Effector memory CD8-positive, alpha-beta T cell (primary cell): ENCODE measurements around the gene PHYHIPL.

Experiments
- ATAC-seq: fragments of 150-1000 bp; cut with Tn5 transposase; replicated peaks from 2 replicates; pipeline ENCODE4 v1.10.0; 2021; ENCODE audit warnings: mild to moderate bottlenecking, moderate library complexity
- DNase-seq, 3 experiments: peaks; one replicate each; pipeline ENCODE4 v3.0.0; 2021
- H3K27ac Mint-ChIP-seq, 2 donors: one replicate each; pipeline ENCODE4 v1.8.0; 2022; ENCODE audit warnings: mild to moderate bottlenecking in 2 of 2, mixed read lengths in 2 of 2, moderate library complexity in 2 of 2
- H3K27me3 Mint-ChIP-seq, 2 donors: one replicate each; pipeline ENCODE4 v1.8.0; 2022; ENCODE audit warnings: mixed read lengths in 2 of 2
- H3K36me3 Mint-ChIP-seq: one replicate; pipeline ENCODE4 v1.8.0; 2022; ENCODE audit warnings: mild to moderate bottlenecking, moderate library complexity, mixed read lengths; ENCODE audit not compliant: insufficient read depth
- H3K4me1 Mint-ChIP-seq, 2 donors: one replicate each; pipeline ENCODE4 v1.8.0; 2022; ENCODE audit warnings: low read depth in 2 of 2, mixed read lengths in 2 of 2
- H3K4me3 Mint-ChIP-seq, 2 donors: one replicate each; pipeline ENCODE4 v1.8.0; 2022; ENCODE audit warnings: mild to moderate bottlenecking in 2 of 2, mixed read lengths in 2 of 2, moderate library complexity in 2 of 2
- H3K9me3 Mint-ChIP-seq, 2 donors: one replicate each; pipeline ENCODE4 v1.8.0; 2022; ENCODE audit warnings: mixed read lengths in 2 of 2
- total RNA-seq, 9 experiments: gene quantifications; one replicate each; lab custom pipeline; 2026; lab: John Stamatoyannopoulos, UW

PHYHIPL gene
- 0 to 0.24 (median 0) reads per million in 9 experiments for total RNA-seq

DNA sequence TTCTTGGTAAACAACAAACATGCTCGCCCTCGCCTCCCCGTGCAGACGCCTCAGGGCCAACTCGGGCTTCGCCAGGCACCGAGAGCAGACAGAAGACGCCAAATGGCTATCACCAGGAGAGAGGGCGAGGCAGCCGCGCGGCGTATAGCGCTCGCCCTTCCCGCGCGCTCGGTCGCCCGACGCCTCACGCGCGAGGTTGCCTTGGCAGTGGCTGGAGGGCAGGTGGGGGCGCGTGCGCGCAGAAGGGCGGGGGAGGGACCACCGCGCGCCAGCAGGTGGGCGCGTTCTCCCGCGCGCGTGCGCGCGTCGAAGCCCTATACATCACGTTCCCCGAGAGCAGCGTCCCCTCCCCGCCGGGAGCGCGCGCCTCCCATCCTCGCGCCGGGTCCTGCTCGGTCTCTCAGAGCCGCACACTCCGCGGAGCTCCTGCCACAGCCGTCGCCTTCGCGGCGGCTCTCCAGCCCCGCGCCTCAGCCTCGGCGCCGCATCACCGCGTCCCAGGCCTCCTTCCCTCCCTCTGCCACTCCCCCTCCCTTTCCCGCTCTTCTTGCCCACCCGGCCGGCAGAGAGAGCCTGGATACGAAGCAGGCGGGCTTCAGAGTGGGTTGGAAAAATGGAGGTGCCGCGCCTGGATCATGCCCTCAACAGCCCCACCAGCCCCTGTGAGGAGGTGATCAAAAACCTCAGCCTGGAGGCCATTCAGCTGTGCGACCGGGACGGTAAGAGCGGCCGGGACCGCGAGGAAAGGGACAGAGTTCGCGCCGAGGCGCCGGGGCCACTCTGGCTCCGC is at the start of gene PHYHIPL:
PHYHIPL (plus strand) TSS at position 403 of the 790 bp plus-strand sequence; CDS start at position 614, 211 bp downstream.
- Mint-ChIP-seq H3K27ac (no peak within 1 kb of the TSS), H3K9me3 (peaks cover 6 to 13% of the 10 kb centered on the region in 2 donors), H3K36me3 (no peaks in the 10 kb centered on the region), H3K27me3 (peaks cover 0 to 8% of the 10 kb centered on the region in 2 donors), H3K4me3 (no peak within 1 kb of the TSS), H3K4me1 (no peaks in the 10 kb centered on the region)
- no peak for ATAC-seq
- DNase-seq, result no peak

DNA sequence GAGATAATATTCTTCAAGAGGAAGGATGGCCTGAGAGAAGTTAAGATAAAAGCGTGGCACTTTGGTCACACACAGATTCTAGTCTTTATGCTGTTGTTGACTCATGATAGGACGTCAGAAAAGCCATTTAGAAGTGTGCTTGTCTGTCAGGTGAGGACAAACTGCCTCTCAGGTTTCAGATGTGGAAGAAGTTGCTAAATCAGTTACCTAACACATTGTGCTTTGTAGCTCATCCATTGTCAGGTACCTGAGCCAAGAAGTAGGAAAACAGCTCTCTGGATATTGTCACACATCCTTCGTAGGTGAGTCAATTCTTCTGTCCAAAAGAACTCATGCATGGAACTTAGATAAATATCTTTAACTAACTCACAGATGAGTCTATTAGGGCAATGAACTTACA is 49.5 kb upstream of the PHYHIPL start:
- Mint-ChIP-seq H3K9me3 (peaks cover 5 to 10% of the 10 kb centered on the region in 2 donors), H3K4me3 (no peak overlapping the region), H3K36me3 (no peaks in the 10 kb centered on the region), H3K27ac (no peak overlapping the region), H3K4me1 (no peaks in the 10 kb centered on the region), H3K27me3 (no peaks in the 10 kb centered on the region)
- DNase-seq (no peak), ATAC-seq (no peak)

DNA sequence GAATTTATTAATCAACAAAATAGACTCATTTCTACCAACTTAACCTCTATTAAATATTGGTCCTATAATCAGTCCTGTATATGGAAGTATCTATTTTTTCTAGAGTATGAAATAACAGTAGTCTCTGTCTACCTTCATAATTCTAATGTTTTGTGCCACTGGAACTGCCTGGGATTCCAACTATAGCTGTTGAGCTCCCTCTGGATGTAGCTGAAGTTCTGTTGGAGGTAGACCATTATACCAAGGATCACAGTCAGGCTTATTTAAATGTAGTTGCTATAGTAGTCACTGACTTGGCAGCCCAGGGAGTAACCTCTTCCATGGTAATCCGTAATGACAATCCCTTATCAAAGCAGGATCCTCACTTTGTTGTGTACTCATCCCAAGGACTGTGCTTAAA is 48.5 kb upstream of the PHYHIPL start:
- H3K9me3 Mint-ChIP-seq, result peaks cover 5 to 13% of the 10 kb centered on the region in 2 donors
- H3K4me3 Mint-ChIP-seq, result no peak overlapping the region
- H3K36me3 Mint-ChIP-seq, result no peaks in the 10 kb centered on the region
- H3K27ac Mint-ChIP-seq, result no peak overlapping the region
- DNase-seq (no peak), ATAC-seq (no peak)
- H3K4me1 Mint-ChIP-seq, result no peaks in the 10 kb centered on the region
- no peaks in the 10 kb centered on the region for H3K27me3 Mint-ChIP-seq

- Mint-ChIP-seq H3K36me3 (no peaks in the 10 kb centered on the region), H3K9me3 (peaks cover 5 to 8% of the 10 kb centered on the region in 2 donors), H3K27me3 (no peaks in the 10 kb centered on the region), H3K4me1 (no peaks in the 10 kb centered on the region), H3K27ac (no peak overlapping the region), H3K4me3 (no peak overlapping the region)
- no peak for DNase-seq
- ATAC-seq, result no peak
Observed at GRCh38 chr10:59129867-59130266, 46.6 kb upstream of the PHYHIPL start.

GRCh38 chr10:59131666-59132065 is 44.8 kb upstream of the PHYHIPL start:
- no peaks in the 10 kb centered on the region for H3K27me3 Mint-ChIP-seq
- H3K27ac Mint-ChIP-seq, result no peak overlapping the region
- ATAC-seq (no peak), DNase-seq (no peak)
- H3K36me3 Mint-ChIP-seq, result no peaks in the 10 kb centered on the region
- H3K4me3 Mint-ChIP-seq, result no peak overlapping the region
- H3K9me3 Mint-ChIP-seq, result peaks cover 5 to 8% of the 10 kb centered on the region in 2 donors
- no peaks in the 10 kb centered on the region for H3K4me1 Mint-ChIP-seq

DNA sequence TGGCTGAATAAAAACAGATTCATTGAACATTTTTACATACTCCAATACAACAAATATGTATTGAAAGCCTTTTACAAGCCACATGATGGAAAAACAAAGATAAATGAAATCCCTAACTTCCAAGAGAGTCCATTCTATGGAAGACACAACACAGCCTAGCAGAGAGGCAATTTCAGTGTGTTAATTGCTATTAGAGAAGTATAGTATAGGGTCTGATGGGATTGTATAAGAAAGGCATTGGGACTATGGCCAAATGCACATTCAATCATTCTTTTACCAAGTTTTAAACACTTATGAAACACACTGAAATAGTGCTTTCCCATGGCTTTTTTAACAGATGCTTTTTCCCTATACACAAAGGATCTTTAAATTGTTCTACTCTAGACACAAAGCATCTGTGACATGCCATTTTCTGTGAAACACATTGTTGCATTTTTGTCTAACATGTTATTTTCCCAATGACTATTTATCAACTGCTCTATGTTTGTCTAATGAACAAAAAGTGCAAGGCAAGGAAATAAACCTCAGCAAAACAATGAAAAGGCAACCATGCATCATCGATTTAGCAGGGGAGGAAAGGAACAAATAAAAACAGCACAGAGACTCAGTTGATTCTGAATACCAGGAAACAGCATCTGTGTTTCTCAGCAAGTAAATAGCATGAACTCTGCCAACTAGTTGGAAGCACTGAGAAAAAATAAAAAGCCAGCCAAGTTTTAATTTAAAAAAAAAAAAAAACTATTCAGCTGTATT is 42.4 kb upstream of the PHYHIPL start:
- ATAC-seq (no peak), DNase-seq (no peak)
- no peak overlapping the region for H3K27ac Mint-ChIP-seq
- H3K4me1 Mint-ChIP-seq, result no peaks in the 10 kb centered on the region
- H3K27me3 Mint-ChIP-seq, result no peaks in the 10 kb centered on the region
- peaks cover 0 to 7% of the 10 kb centered on the region in 2 donors for H3K9me3 Mint-ChIP-seq
- H3K36me3 Mint-ChIP-seq, result no peaks in the 10 kb centered on the region
- H3K4me3 Mint-ChIP-seq, result no peak overlapping the region

- Mint-ChIP-seq H3K9me3 (peaks cover 0 to 7% of the 10 kb centered on the region in 2 donors), H3K27me3 (no peaks in the 10 kb centered on the region), H3K36me3 (no peaks in the 10 kb centered on the region), H3K27ac (no peak overlapping the region), H3K4me3 (no peak overlapping the region), H3K4me1 (no peaks in the 10 kb centered on the region)
- DNase-seq (no peak), ATAC-seq (no peak)
Observed at GRCh38 chr10:59134785-59135184, 41.7 kb upstream of the PHYHIPL start.

GRCh38 chr10:59135275-59135674 is 41.2 kb upstream of the PHYHIPL start:
- Mint-ChIP-seq H3K4me3 (no peak overlapping the region), H3K27ac (no peak overlapping the region), H3K4me1 (no peaks in the 10 kb centered on the region), H3K36me3 (no peaks in the 10 kb centered on the region), H3K9me3 (peaks cover 0 to 7% of the 10 kb centered on the region in 2 donors), H3K27me3 (no peaks in the 10 kb centered on the region)
- DNase-seq, result no peak
- no peak for ATAC-seq

DNA sequence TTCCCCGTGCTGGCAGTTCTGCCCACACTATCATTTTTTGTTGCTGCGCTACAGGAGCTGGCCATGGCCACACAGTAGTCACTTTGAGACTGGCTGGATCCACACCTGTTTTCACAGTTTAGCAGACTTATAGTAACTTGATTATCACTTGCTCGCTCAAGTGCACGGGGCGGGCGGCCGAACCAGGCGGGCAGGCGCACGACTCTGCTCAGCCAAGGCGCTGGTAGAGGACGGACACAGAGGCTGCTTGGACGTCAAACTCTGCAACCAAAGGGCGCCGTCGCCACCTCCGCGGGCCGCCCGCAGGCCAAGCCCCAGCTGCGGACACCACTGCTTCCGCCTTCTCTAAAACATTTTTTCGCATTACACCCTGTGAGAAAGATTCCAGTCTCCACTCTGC is 38.4 kb upstream of the PHYHIPL start:
- Mint-ChIP-seq H3K27me3 (no peaks in the 10 kb centered on the region), H3K36me3 (no peaks in the 10 kb centered on the region), H3K4me3 (no peak overlapping the region), H3K9me3 (peaks cover 0 to 6% of the 10 kb centered on the region in 2 donors), H3K27ac (no peak overlapping the region), H3K4me1 (no peaks in the 10 kb centered on the region)
- no peak for ATAC-seq
- DNase-seq, result no peak

GRCh38 chr10:59143544-59143943 is 32.9 kb upstream of the PHYHIPL start:
- DNase-seq, result no peak
- no peaks in the 10 kb centered on the region for H3K36me3 Mint-ChIP-seq
- ATAC-seq, result no peak
- no peak overlapping the region for H3K27ac Mint-ChIP-seq
- H3K4me1 Mint-ChIP-seq, result no peaks in the 10 kb centered on the region
- no peak overlapping the region for H3K4me3 Mint-ChIP-seq
- no peaks in the 10 kb centered on the region for H3K27me3 Mint-ChIP-seq
- H3K9me3 Mint-ChIP-seq, result peaks cover 0 to 4% of the 10 kb centered on the region in 2 donors

GRCh38 chr10:59148701-59149100 is 27.7 kb upstream of the PHYHIPL start:
- no peak for ATAC-seq
- no peak for DNase-seq
- Mint-ChIP-seq H3K4me1 (no peaks in the 10 kb centered on the region), H3K4me3 (no peak overlapping the region), H3K27ac (no peak overlapping the region), H3K9me3 (peaks cover 0 to 5% of the 10 kb centered on the region in 2 donors), H3K36me3 (no peaks in the 10 kb centered on the region), H3K27me3 (no peaks in the 10 kb centered on the region)

DNA sequence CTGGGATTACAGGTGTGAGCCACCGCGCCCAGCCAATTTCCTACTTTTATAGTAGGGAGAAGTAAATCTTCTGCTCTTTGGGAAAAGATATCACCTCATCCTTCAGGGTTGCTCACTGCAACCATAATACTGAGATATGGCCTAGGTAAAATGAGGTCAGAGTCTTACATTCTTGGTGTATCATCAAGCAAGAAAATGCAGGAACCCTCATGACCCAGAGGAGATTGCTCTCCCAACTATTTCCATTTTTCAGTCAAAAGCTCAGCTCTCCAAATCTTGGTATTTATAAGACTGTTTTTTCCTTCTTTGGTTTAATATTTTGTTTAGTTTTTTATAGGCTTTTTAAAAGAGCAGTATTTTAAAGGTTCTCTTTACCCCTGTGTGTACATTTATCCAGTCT is 20.9 kb upstream of the PHYHIPL start:
- no peak for DNase-seq
- peaks cover 0 to 4% of the 10 kb centered on the region in 2 donors for H3K9me3 Mint-ChIP-seq
- H3K4me3 Mint-ChIP-seq, result no peak overlapping the region
- H3K4me1 Mint-ChIP-seq, result no peaks in the 10 kb centered on the region
- H3K36me3 Mint-ChIP-seq, result no peaks in the 10 kb centered on the region
- H3K27ac Mint-ChIP-seq, result no peak overlapping the region
- no peaks in the 10 kb centered on the region for H3K27me3 Mint-ChIP-seq
- no peak for ATAC-seq

DNA sequence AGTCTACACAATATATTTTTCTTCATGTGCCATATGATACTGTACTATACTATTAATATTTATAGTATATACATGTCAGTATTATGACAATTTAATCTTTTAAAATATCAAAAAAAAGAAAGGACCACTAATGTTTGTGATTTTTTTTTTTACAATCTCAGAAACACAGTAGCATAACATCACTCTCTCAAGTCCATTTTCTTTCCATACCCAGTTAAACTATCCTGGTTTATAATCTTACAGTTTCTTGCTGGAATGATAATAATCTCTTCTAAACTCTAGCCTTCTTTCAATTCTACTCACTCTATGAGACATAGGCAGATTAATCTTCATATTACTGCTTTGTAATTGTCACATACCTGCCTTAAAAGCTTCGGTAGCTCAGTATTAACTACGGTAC is 8.9 kb upstream of the PHYHIPL start:
- H3K9me3 Mint-ChIP-seq, result peaks cover 0 to 6% of the 10 kb centered on the region in 2 donors
- no peaks in the 10 kb centered on the region for H3K4me1 Mint-ChIP-seq
- ATAC-seq (no peak), DNase-seq (no peak)
- no peaks in the 10 kb centered on the region for H3K27me3 Mint-ChIP-seq
- no peak overlapping the region for H3K27ac Mint-ChIP-seq
- H3K36me3 Mint-ChIP-seq, result no peaks in the 10 kb centered on the region
- no peak overlapping the region for H3K4me3 Mint-ChIP-seq

DNA sequence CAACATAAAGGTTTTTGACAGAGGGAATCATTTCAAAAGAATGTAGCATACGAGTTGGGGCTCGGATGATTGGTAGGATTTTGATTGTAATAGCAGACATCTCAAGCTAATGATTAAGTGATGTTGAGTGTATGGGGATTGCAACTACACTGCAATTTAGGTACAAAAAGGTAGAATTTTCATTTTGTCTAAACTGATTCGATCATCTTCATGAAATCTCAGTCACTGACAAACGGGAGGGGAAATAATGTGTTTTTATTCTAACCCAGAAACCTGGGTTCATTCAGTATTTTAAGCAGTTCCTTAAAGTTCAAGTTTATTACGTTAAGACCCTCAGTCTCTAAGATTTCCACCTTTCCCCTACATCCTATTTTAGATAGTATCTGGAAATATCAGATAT is 3.9 kb upstream of the PHYHIPL start:
- Mint-ChIP-seq H3K36me3 (no peaks in the 10 kb centered on the region), H3K4me3 (no peak overlapping the region), H3K27me3 (peaks cover 0 to 7% of the 10 kb centered on the region in 2 donors), H3K9me3 (peaks cover 6 to 17% of the 10 kb centered on the region in 2 donors), H3K27ac (no peak overlapping the region), H3K4me1 (no peaks in the 10 kb centered on the region)
- ATAC-seq (no peak), DNase-seq (no peak)
